Measurements from ENCODE around the gene COL17A1. TPM values are rescaled to one million over a fixed set of nuclear protein-coding genes. Genes with fewer than 3 reads are reported as not detected.

The COL17A1 gene
- total RNA-seq, 1 experiment from 2014 or later = 514 TPM

- H3K4me1 Mint-ChIP-seq (ENCODE audit: insufficient read depth, unreplicated experiment) = no peaks in the 10 kb centered on the region
- ChIA-PET POLR2A (interaction anchor here (0.7 to 4.9 kb wide), 9 partner anchors 10 to 182 kb away, joined by 3 to 53 read pairs (median 4); partner anchors contain the start of gene SFR1), CTCF (interaction anchor here (0.6 to 2.1 kb wide), 15 partner anchors 10 to 618 kb away, joined by 3 to 7 read pairs (median 3); no protein-coding TSS in a partner anchor)
- no peak overlapping the region for H3K4me3 Mint-ChIP-seq (ENCODE audit: unreplicated experiment)
- intact Hi-C loops (cut with micrococcal nuclease) = loop anchor here (5.0 kb wide), 1 partner anchor 179 kb away; no protein-coding TSS in a partner anchor
- peak overlapping the region; percentile 75 for H3K27ac Mint-ChIP-seq (ENCODE audit: low read depth, unreplicated experiment)
- H3K36me3 Mint-ChIP-seq (ENCODE audit: insufficient read depth, unreplicated experiment) = peaks cover 93% of the 10 kb centered on the region
- peak; percentile 20 for DNase-seq (ENCODE audit: unreplicated experiment)
- peak; percentile 20 for TF ChIP-seq CTCF (IDR thresholded peaks at IDR 0.05; ENCODE audit: unreplicated experiment)
- BruUV-seq (replicated peaks) = no TSS peak
- H3K9me3 Mint-ChIP-seq (ENCODE audit: unreplicated experiment) = no peaks in the 10 kb centered on the region
- H3K27me3 Mint-ChIP-seq (ENCODE audit: insufficient read depth, unreplicated experiment) = no peaks in the 10 kb centered on the region
Observed at GRCh38 chr10:104028146-104028545, 57.5 kb downstream of the COL17A1 start.

GRCh38 chr10:104026762-104027161, 58.9 kb downstream of the COL17A1 start:
- H3K4me1 Mint-ChIP-seq (ENCODE audit: insufficient read depth, unreplicated experiment) = no peaks in the 10 kb centered on the region
- CTCF ChIA-PET = interaction anchor here (1.4 kb wide), 1 partner anchor 139 kb away, joined by 8 read pairs; no protein-coding TSS in a partner anchor
- H3K36me3 Mint-ChIP-seq (ENCODE audit: insufficient read depth, unreplicated experiment) = peaks cover 93% of the 10 kb centered on the region
- no peaks in the 10 kb centered on the region for H3K9me3 Mint-ChIP-seq (ENCODE audit: unreplicated experiment)
- BruUV-seq (replicated peaks) = no TSS peak
- TF ChIP-seq CTCF (IDR thresholded peaks at IDR 0.05; ENCODE audit: unreplicated experiment) = no peak
- no peak overlapping the region for H3K4me3 Mint-ChIP-seq (ENCODE audit: unreplicated experiment)
- H3K27me3 Mint-ChIP-seq (ENCODE audit: insufficient read depth, unreplicated experiment) = no peaks in the 10 kb centered on the region
- POLR2A ChIA-PET = interaction anchor here (0.7 to 1.8 kb wide), 7 partner anchors 12 to 174 kb away, joined by 3 to 9 read pairs (median 4); partner anchors contain the start of gene SFR1
- DNase-seq (ENCODE audit: unreplicated experiment) = no peak
- intact Hi-C loops (cut with micrococcal nuclease) = loop anchor here (5.0 kb wide), 1 partner anchor 181 kb away; no protein-coding TSS in a partner anchor
- H3K27ac Mint-ChIP-seq (ENCODE audit: low read depth, unreplicated experiment) = no peak overlapping the region

GRCh38 chr10:104025524-104025923, 60.2 kb downstream of the COL17A1 start:
- intact Hi-C loops (cut with micrococcal nuclease) = loop anchor here (5.0 kb wide), 1 partner anchor 182 kb away; no protein-coding TSS in a partner anchor

More at GRCh38 chr10:104025524-104025923, 60.2 kb downstream of the COL17A1 start:
- no peak for DNase-seq (ENCODE audit: unreplicated experiment)
- no TSS peak for BruUV-seq (replicated peaks)
- ChIA-PET POLR2A (interaction anchor here (1.0 to 2.3 kb wide), 6 partner anchors 11 to 135 kb away, joined by 3 to 9 read pairs (median 7); partner anchors contain the start of gene SFR1), CTCF (interaction anchor here (0.7 to 1.4 kb wide), 5 partner anchors 15 to 141 kb away, joined by 3 to 8 read pairs (median 3); no protein-coding TSS in a partner anchor)
- Mint-ChIP-seq H3K9me3 (ENCODE audit: unreplicated experiment) (no peaks in the 10 kb centered on the region), H3K27me3 (ENCODE audit: insufficient read depth, unreplicated experiment) (no peaks in the 10 kb centered on the region), H3K4me1 (ENCODE audit: insufficient read depth, unreplicated experiment) (no peaks in the 10 kb centered on the region), H3K4me3 (ENCODE audit: unreplicated experiment) (no peak overlapping the region), H3K27ac (ENCODE audit: low read depth, unreplicated experiment) (no peak overlapping the region), H3K36me3 (ENCODE audit: insufficient read depth, unreplicated experiment) (peaks cover 93% of the 10 kb centered on the region)
- no peak for TF ChIP-seq CTCF (IDR thresholded peaks at IDR 0.05; ENCODE audit: unreplicated experiment)
